ENCODE measurements around the gene VKORC1. TPM values are rescaled to one million over a fixed set of nuclear protein-coding genes. Genes with fewer than 3 reads are reported as not detected.
"Not testable (repeated sequence)": the region's sequence is repeated elsewhere in the genome, so short reads cannot be mapped to it uniquely, and the experiment has no call there.

The VKORC1 gene
- total RNA-seq, 1 experiment from 2014 or later = 86.8 TPM

DNA sequence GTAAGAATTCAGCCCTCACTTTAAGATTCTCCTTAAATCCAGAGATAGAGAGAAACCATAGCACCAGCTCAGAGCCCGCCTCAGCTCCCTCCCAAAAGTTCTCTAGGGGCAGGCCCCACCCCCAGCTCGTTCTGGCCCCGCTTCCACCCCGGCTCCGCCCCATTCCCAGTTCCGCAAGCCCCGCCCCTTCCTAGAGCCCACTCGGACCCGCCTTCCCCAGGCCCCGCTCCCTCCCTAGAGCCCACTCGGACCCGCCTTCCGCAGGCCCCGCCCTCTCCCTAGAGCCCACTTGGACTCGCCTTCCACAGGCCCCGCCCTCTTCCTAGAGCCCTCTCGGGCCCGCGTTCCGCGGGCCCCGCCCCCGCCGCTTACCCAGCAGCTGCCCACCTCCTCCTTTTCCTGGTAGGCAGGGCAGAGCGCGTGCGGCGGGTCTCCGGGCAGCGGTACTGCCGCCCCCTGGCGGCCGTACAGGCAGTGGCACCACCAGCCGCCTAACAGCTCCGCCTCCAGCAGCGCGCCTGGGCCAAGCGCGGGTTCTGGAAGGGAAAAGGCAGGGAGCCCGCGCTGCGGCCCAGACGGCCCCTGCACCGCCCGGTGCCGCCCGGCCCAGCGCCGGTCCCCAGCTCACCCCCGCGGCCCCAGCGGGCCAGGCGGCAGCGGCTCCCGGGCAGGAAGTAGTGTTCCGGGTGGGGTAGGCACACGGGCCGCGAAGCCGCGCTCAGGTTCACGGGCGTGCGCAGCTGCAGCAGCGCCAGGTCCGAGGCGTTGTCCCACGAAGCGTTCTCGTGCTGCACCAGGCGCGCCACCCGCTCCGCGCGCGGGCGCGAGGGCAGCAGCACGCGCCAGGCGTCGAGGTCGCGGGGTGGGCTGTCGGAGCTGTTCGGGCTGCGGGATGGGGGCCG lies 47.8 kb upstream of the VKORC1 start:
- H3K27me3 Mint-ChIP-seq (ENCODE audit: unreplicated experiment) = peaks cover 20% of the 10 kb centered on the region
- intact Hi-C loops (cut with micrococcal nuclease; ENCODE audit: unreplicated experiment) = loop anchor here (1.0 to 5.0 kb wide), 2 partner anchors 12 to 70 kb away; partner anchors contain the start of genes ZNF646 and ZNF668
- no TSS peak for BruUV-seq (replicated peaks)

DNA sequence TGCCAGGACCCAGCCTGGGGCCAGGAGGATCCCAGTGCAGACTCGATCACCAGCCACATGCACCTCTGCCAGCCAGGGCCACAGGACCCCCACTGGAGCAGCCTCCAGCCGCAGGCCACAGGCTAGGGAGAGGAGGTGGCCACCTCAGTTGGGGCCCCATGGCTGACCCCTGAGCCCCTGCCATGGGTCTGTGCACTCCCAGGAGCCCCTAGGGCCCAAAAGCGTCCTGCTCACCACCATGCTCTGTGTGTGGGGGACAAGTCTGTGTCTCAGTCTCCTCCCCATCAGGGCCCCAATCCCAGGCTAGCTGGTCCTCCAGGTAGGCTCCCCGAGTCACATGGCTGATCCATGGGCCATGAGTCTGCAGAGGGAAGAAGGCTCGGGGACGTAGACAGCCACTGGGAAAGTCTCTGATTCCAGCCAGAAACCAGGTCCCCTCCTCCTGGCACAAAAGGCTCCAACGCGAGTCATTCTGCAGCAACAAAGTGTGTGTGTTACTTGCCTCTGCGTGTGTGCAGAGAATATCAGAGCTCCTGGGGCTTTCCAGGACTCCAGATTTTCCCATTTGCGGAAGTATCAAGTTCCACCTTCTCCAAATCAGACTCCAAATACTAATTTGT lies 47.0 kb upstream of the VKORC1 start:
- TF ChIP-seq, protein P1, sequence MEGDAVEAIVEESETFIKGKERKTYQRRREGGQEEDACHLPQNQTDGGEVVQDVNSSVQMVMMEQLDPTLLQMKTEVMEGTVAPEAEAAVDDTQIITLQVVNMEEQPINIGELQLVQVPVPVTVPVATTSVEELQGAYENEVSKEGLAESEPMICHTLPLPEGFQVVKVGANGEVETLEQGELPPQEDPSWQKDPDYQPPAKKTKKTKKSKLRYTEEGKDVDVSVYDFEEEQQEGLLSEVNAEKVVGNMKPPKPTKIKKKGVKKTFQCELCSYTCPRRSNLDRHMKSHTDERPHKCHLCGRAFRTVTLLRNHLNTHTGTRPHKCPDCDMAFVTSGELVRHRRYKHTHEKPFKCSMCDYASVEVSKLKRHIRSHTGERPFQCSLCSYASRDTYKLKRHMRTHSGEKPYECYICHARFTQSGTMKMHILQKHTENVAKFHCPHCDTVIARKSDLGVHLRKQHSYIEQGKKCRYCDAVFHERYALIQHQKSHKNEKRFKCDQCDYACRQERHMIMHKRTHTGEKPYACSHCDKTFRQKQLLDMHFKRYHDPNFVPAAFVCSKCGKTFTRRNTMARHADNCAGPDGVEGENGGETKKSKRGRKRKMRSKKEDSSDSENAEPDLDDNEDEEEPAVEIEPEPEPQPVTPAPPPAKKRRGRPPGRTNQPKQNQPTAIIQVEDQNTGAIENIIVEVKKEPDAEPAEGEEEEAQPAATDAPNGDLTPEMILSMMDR (IDR thresholded peaks at IDR 0.05; ENCODE audit: unreplicated experiment) = no peak
- CTCF ChIA-PET = interaction anchor here (0.7 to 3.8 kb wide), 15 partner anchors 8 to 316 kb away, joined by 3 to 38 read pairs (median 10); partner anchors contain the start of genes FUS, HSD3B7, KAT8 and STX4
- no peaks in the 10 kb centered on the region for H3K9me3 Mint-ChIP-seq (ENCODE audit: low read depth, unreplicated experiment)
- peak; percentile 43 for DNase-seq
- no TSS peak for BruUV-seq (replicated peaks)
- intact Hi-C loops (cut with micrococcal nuclease; ENCODE audit: unreplicated experiment) = loop anchor here (1.0 to 5.0 kb wide), 2 partner anchors 11 to 69 kb away; partner anchors contain the start of genes ZNF646 and ZNF668
- peaks cover 51% of the 10 kb centered on the region for H3K4me1 Mint-ChIP-seq (ENCODE audit: low read depth, unreplicated experiment)
- H3K36me3 Mint-ChIP-seq (ENCODE audit: insufficient read depth, unreplicated experiment) = peaks cover 42% of the 10 kb centered on the region
- H3K4me3 Mint-ChIP-seq (ENCODE audit: low read depth, unreplicated experiment) = peak overlapping the region; percentile 59
- peaks cover 12% of the 10 kb centered on the region for H3K27me3 Mint-ChIP-seq (ENCODE audit: unreplicated experiment)
- H3K27ac Mint-ChIP-seq (ENCODE audit: unreplicated experiment) = peak overlapping the region; percentile 75

More for the DNA sequence above, 47.8 kb upstream of the VKORC1 start:
- Mint-ChIP-seq H3K4me1 (ENCODE audit: low read depth, unreplicated experiment) (peaks cover 50% of the 10 kb centered on the region), H3K9me3 (ENCODE audit: low read depth, unreplicated experiment) (no peaks in the 10 kb centered on the region), H3K27ac (ENCODE audit: unreplicated experiment) (peak overlapping the region; percentile 75), H3K4me3 (ENCODE audit: low read depth, unreplicated experiment) (peak overlapping the region; percentile 59), H3K36me3 (ENCODE audit: insufficient read depth, unreplicated experiment) (peaks cover 42% of the 10 kb centered on the region)
- CTCF ChIA-PET = interaction anchor here (0.5 to 3.8 kb wide), 20 partner anchors 9 to 315 kb away, joined by 3 to 38 read pairs (median 5); partner anchors contain the start of genes FUS, HSD3B7, KAT8 and STX4
- peak; percentile 100 for DNase-seq
- TF ChIP-seq, protein P1 (IDR thresholded peaks at IDR 0.05; ENCODE audit: unreplicated experiment) = peak; percentile 91

DNA sequence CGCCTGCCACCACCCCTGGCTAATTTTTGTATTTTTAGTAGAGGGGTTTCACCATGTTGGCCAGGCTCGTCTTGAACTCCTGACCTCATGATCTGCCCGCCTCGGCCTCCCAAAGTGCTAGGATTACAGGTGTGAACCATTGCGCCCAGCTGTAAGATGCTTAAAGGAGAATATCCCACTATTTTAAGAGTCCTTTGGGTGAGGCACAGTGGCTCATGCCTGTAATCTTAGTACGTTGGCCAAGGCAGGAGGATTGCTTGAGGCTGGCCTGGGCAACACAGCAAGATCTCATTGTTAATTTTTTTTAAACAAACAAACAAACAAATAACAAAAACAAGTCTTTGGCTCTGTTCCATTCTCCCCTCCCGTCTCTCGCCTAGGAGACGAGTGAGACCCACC lies 46.5 kb upstream of the VKORC1 start:
- H3K27me3 Mint-ChIP-seq (ENCODE audit: unreplicated experiment); BruUV-seq (replicated peaks); H3K9me3 Mint-ChIP-seq (ENCODE audit: low read depth, unreplicated experiment); DNase-seq: not testable (repeated sequence)
- intact Hi-C loops (cut with micrococcal nuclease; ENCODE audit: unreplicated experiment) = loop anchor here (5.0 kb wide), 1 partner anchor 69 kb away; the partner anchor contains the start of genes ZNF646 and ZNF668
- H3K4me1 Mint-ChIP-seq (ENCODE audit: low read depth, unreplicated experiment) = peaks cover 53% of the 10 kb centered on the region
- CTCF ChIA-PET = interaction anchor here (1.4 to 3.8 kb wide), 3 partner anchors 11 to 156 kb away, joined by 4 to 38 read pairs (median 22); partner anchors contain the start of gene HSD3B7
- H3K4me3 Mint-ChIP-seq (ENCODE audit: low read depth, unreplicated experiment) = peak overlapping the region; percentile 59
- H3K27ac Mint-ChIP-seq (ENCODE audit: unreplicated experiment) = peak overlapping the region; percentile 75
- H3K36me3 Mint-ChIP-seq (ENCODE audit: insufficient read depth, unreplicated experiment) = peaks cover 45% of the 10 kb centered on the region

DNA sequence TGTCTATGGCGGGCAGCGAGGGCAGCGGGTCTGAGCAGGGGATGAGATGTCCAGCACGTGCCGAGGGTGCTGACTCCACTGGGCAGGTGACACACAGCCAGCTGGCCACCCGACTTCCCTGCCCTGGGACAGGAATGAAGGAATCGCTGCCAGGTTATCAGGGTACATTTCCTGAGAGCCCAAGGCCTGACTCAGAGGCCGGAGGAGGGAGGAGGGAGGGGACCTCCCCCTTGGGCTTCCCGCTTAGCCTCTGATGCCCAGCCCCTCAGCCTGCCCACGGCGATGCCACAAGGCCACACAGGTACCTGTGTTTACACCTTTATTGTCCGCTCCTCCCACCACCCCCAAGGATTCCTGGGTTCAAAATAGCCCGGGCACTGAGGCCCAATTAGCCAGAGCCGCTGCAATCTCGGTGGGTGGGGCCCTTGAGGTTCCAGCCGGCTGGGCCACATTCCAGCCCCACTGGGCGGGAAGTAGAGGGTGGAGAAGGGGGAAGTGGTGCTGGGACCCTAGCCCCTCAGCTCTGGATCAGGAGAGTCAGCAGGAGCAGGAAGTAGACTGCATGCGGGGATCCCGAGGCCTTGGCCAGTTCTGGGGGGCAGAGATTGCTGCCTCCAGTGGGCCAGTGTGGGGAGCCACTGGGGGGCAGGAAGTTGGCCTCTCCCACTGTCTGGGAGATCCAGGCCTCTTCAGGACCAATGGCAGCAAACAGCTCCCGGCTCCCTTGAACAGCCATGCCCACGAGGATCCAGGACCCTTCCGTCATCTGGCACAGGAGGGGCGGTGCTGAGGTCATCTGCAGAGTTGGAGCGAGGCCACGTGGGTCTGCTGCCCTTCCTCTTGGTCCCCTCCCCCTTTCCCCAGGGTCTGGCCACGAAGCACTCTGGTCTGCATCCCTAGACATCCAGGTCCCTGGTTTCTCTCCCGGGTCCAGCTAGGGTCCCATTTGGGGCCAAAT lies 44.3 kb upstream of the VKORC1 start:
- intact Hi-C loops (cut with micrococcal nuclease; ENCODE audit: unreplicated experiment) = no loop called here
- Mint-ChIP-seq H3K36me3 (ENCODE audit: insufficient read depth, unreplicated experiment) (peaks cover 67% of the 10 kb centered on the region), H3K4me3 (ENCODE audit: low read depth, unreplicated experiment) (peak overlapping the region; percentile 38), H3K4me1 (ENCODE audit: low read depth, unreplicated experiment) (peaks cover 59% of the 10 kb centered on the region), H3K27me3 (ENCODE audit: unreplicated experiment) (no peaks in the 10 kb centered on the region), H3K27ac (ENCODE audit: unreplicated experiment) (peak overlapping the region; percentile 71), H3K9me3 (ENCODE audit: low read depth, unreplicated experiment) (no peaks in the 10 kb centered on the region)
- DNase-seq = peak; percentile 97
- TF ChIP-seq, protein P1 (IDR thresholded peaks at IDR 0.05; ENCODE audit: unreplicated experiment) = no peak
- CTCF ChIA-PET = interaction anchor here (0.5 to 1.4 kb wide), 8 partner anchors 8 to 1405 kb away, joined by 3 to 7 read pairs (median 3); partner anchors contain the start of genes HSD3B7 and KAT8
- no TSS peak for BruUV-seq (replicated peaks)

DNA sequence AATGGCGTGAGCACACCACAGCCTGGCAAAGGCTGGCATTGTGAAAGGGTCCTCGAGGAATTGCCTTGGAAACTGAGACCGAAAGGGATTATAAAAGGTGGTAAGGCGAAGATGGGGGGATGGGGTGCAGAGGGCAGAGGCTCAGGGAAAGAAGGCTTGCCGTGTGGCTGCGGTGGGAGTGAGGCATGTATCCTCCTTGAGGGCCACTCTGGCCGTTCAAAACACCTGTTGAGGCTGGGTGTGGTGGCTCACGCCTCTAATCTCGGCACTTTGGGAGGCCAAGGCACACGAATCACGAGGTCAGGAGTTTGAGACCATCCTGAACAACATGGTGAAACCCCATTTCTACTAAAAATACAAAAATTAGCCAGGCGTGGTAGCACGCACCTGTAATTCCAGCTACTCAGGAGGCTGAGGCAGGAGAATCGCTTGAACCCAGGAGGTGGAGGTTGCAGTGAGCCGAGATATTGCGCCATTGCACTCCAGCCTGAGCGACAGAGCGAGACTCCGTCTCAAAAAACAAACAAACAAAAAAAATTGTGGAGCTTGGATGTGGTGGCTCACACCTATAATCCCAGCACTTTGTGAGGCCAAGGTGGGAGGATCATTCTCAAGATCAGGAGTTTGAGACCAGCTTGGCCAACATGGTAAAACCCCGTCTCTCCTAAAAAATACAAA lies 42.4 kb upstream of the VKORC1 start:
- Mint-ChIP-seq H3K36me3 (ENCODE audit: insufficient read depth, unreplicated experiment) (peaks cover 69% of the 10 kb centered on the region), H3K4me1 (ENCODE audit: low read depth, unreplicated experiment) (peaks cover 76% of the 10 kb centered on the region)
- H3K27ac Mint-ChIP-seq (ENCODE audit: unreplicated experiment); H3K9me3 Mint-ChIP-seq (ENCODE audit: low read depth, unreplicated experiment); CTCF ChIA-PET; H3K4me3 Mint-ChIP-seq (ENCODE audit: low read depth, unreplicated experiment); BruUV-seq (replicated peaks); DNase-seq; H3K27me3 Mint-ChIP-seq (ENCODE audit: unreplicated experiment); intact Hi-C loops (cut with micrococcal nuclease; ENCODE audit: unreplicated experiment): not testable (repeated sequence)
